Osteocyte (in vitro differentiated cells): ENCODE results near the gene DDX10. TPM values are rescaled to one million over a fixed set of nuclear protein-coding genes. Genes with fewer than 3 reads are reported as not detected.
"Not testable (repeated sequence)": the region's sequence is repeated elsewhere in the genome, so short reads cannot be mapped to it uniquely, and the experiment has no call there.

Experiments used
- DNase-seq: peaks from one replicate; pipeline ENCODE4 v3.0.0; 2021; ENCODE audit warnings: mixed read lengths; ENCODE audit not compliant: unreplicated experiment; ENCODE audit errors: extremely low spot score
- H3K27ac Mint-ChIP-seq: one replicate; pipeline ENCODE4 v1.8.0; 2021; ENCODE audit warnings: mild to moderate bottlenecking, mixed read lengths; ENCODE audit not compliant: unreplicated experiment
- H3K27me3 Mint-ChIP-seq: one replicate; pipeline ENCODE4 v1.8.0; 2021; ENCODE audit warnings: mixed read lengths; ENCODE audit not compliant: unreplicated experiment
- H3K36me3 Mint-ChIP-seq: one replicate; pipeline ENCODE4 v1.8.0; 2021; ENCODE audit warnings: mixed read lengths; ENCODE audit not compliant: unreplicated experiment
- H3K4me1 Mint-ChIP-seq: one replicate; pipeline ENCODE4 v1.8.0; 2021; ENCODE audit warnings: mixed read lengths; ENCODE audit not compliant: unreplicated experiment
- H3K4me3 Mint-ChIP-seq: one replicate; pipeline ENCODE4 v1.8.0; 2021; ENCODE audit warnings: mild to moderate bottlenecking, moderate library complexity, mixed read lengths; ENCODE audit not compliant: unreplicated experiment
- H3K9me3 Mint-ChIP-seq: one replicate; pipeline ENCODE4 v1.8.0; 2021; ENCODE audit warnings: mixed read lengths; ENCODE audit not compliant: unreplicated experiment
- total RNA-seq: library from RNA; stranded (reverse); gene quantifications from 2 replicates; pipeline ENCODE4 v1.2.1, GENCODE V29; 2021
- TF ChIP-seq, protein P1 (sequence below): fragments of 200-600 bp; sonication (generic); IDR thresholded peaks from 2 replicates; pipeline ENCODE4 v1.5.0; 2021; ENCODE audit warnings: antibody characterized with exemption, mild to moderate bottlenecking, moderate library complexity

The DDX10 gene
- total RNA-seq, 1 donor from 2014 or later, result 34.6 TPM

- Mint-ChIP-seq H3K4me1 (peaks cover 15% of the 10 kb centered on the region), H3K36me3 (no peaks in the 10 kb centered on the region), H3K27me3 (peaks cover 13% of the 10 kb centered on the region), H3K9me3 (peaks cover 4% of the 10 kb centered on the region), H3K27ac (peak overlapping the region; percentile 68), H3K4me3 (no peak overlapping the region)
- no peak for DNase-seq
- TF ChIP-seq, protein P1, sequence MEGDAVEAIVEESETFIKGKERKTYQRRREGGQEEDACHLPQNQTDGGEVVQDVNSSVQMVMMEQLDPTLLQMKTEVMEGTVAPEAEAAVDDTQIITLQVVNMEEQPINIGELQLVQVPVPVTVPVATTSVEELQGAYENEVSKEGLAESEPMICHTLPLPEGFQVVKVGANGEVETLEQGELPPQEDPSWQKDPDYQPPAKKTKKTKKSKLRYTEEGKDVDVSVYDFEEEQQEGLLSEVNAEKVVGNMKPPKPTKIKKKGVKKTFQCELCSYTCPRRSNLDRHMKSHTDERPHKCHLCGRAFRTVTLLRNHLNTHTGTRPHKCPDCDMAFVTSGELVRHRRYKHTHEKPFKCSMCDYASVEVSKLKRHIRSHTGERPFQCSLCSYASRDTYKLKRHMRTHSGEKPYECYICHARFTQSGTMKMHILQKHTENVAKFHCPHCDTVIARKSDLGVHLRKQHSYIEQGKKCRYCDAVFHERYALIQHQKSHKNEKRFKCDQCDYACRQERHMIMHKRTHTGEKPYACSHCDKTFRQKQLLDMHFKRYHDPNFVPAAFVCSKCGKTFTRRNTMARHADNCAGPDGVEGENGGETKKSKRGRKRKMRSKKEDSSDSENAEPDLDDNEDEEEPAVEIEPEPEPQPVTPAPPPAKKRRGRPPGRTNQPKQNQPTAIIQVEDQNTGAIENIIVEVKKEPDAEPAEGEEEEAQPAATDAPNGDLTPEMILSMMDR, result no peak
Measured at GRCh38 chr11:108632041-108632704, 32.7 kb upstream of the DDX10 start.

GRCh38 chr11:108635106-108635505 is 29.8 kb upstream of the DDX10 start:
- no peak for DNase-seq
- peaks cover 31% of the 10 kb centered on the region for H3K27me3 Mint-ChIP-seq
- H3K4me3 Mint-ChIP-seq, result no peak overlapping the region
- H3K9me3 Mint-ChIP-seq, result no peaks in the 10 kb centered on the region
- H3K36me3 Mint-ChIP-seq, result no peaks in the 10 kb centered on the region
- H3K27ac Mint-ChIP-seq, result no peak overlapping the region
- TF ChIP-seq, protein P1, result no peak
- peaks cover 15% of the 10 kb centered on the region for H3K4me1 Mint-ChIP-seq

DNA sequence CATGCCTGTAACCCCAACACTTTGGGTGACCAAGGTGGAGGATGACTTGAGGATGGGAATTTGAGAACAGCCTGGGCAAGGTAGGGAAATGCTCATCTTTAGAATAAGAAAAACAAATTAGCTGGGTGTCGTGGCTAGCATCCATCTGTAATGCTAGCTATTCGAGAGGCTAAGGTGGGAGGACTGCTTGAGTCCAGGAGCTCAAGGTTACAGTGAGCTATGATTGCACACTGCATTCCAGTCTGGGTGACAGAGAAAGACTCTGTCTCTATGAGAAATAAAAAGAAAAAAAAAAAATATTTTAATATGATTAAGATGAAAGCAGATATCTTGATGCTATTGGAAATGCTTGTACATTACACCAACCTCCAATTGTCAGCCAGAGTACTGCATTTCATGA is 28.6 kb upstream of the DDX10 start:
- H3K4me3 Mint-ChIP-seq, result no peak overlapping the region
- TF ChIP-seq, protein P1, result no peak
- no peaks in the 10 kb centered on the region for H3K9me3 Mint-ChIP-seq
- H3K4me1 Mint-ChIP-seq, result peaks cover 15% of the 10 kb centered on the region
- H3K27me3 Mint-ChIP-seq, result peaks cover 31% of the 10 kb centered on the region
- DNase-seq, result no peak
- H3K27ac Mint-ChIP-seq, result no peak overlapping the region
- H3K36me3 Mint-ChIP-seq, result no peaks in the 10 kb centered on the region

DNA sequence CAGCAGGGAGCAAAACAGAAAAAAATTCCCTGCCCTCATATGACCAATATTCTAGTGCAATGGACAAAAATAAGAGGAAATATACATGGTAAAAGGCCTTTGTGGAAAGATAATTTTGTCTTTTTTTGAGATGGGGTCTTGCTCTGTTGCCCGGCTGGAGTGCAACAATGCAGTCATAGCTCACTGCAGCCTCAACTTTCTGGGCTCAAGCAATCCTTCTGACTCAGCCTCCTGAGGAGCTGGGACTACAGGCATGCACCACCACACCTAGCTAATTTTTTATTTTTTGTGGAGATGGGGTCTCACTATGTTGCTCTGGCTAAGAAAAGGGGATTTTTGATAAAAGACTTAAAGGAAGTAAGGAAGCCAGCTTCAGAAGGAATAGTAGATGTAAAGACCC is 25.7 kb upstream of the DDX10 start:
- Mint-ChIP-seq H3K4me1 (no peaks in the 10 kb centered on the region), H3K4me3 (no peak overlapping the region), H3K27me3 (peaks cover 31% of the 10 kb centered on the region), H3K36me3 (no peaks in the 10 kb centered on the region), H3K27ac (no peak overlapping the region), H3K9me3 (no peaks in the 10 kb centered on the region)
- DNase-seq, result no peak
- TF ChIP-seq, protein P1, result no peak

- H3K4me3 Mint-ChIP-seq, DNase-seq, H3K4me1 Mint-ChIP-seq, H3K9me3 Mint-ChIP-seq, H3K36me3 Mint-ChIP-seq, H3K27ac Mint-ChIP-seq: not testable (repeated sequence)
- H3K27me3 Mint-ChIP-seq, result peaks cover 19% of the 10 kb centered on the region
Measured at GRCh38 chr11:108641752-108642151, 23.1 kb upstream of the DDX10 start.
